Measurements from ENCODE around the gene IQCH. TPM values are rescaled to one million over a fixed set of nuclear protein-coding genes. Genes with fewer than 3 reads are reported as not detected.

IQCH gene
- total RNA-seq, 2 donors from 2014 or later = 5.8 to 9.5 TPM

GRCh38 chr15:67510597-67511190 is 256.1 kb downstream of the IQCH start:
- Histone ChIP-seq H3K9me3 (no peaks in the 10 kb centered on the region), H3K27me3 (replicated peaks; ENCODE audit: insufficient read depth) (no peaks in the 10 kb centered on the region), H3K4me3 (no peak overlapping the region), H3K36me3 (peaks cover 0 to 2% of the 10 kb centered on the region in 2 donors), H3K27ac (no peak overlapping the region), H3K4me1 (replicated peaks) (no peaks in the 10 kb centered on the region)
- DNase-seq (ENCODE audit: low spot score) = no peak
- intact Hi-C loops (cut with DNase I) = no loop called here
- no peak for TF ChIP-seq POLR2A (IDR thresholded peaks at IDR 0.05)
- TF ChIP-seq CTCF (IDR thresholded peaks at IDR 0.05) = no peak
- TF ChIP-seq POLR2AphosphoS5 (IDR thresholded peaks at IDR 0.05) = no peak
- WGBS = 88% methylated on average over 7 of the region's 7 CpGs

- 100% methylated on average over 3 of the region's 3 CpGs for WGBS
- intact Hi-C loops (cut with DNase I) = no loop called here
Measured at GRCh38 chr15:67511606-67512005, 257.0 kb downstream of the IQCH start.

GRCh38 chr15:67512140-67512539 is 257.6 kb downstream of the IQCH start:
- Histone ChIP-seq H3K9me3 (no peaks in the 10 kb centered on the region), H3K36me3 (peaks cover 0 to 2% of the 10 kb centered on the region in 2 donors), H3K4me1 (replicated peaks) (no peaks in the 10 kb centered on the region), H3K27ac (no peak overlapping the region), H3K27me3 (replicated peaks; ENCODE audit: insufficient read depth) (no peaks in the 10 kb centered on the region), H3K4me3 (no peak overlapping the region)
- no peak for DNase-seq (ENCODE audit: low spot score)
- 16% methylated on average over 3 of the region's 3 CpGs for WGBS
- intact Hi-C loops (cut with DNase I) = no loop called here
- TF ChIP-seq POLR2A (IDR thresholded peaks at IDR 0.05) (no peak), CTCF (IDR thresholded peaks at IDR 0.05) (no peak), POLR2AphosphoS5 (IDR thresholded peaks at IDR 0.05) (no peak)

More at GRCh38 chr15:67511606-67512005, 257.0 kb downstream of the IQCH start:
- TF ChIP-seq CTCF (IDR thresholded peaks at IDR 0.05) (no peak), POLR2AphosphoS5 (IDR thresholded peaks at IDR 0.05) (no peak), POLR2A (IDR thresholded peaks at IDR 0.05) (no peak)
- Histone ChIP-seq H3K36me3 (peaks cover 0 to 2% of the 10 kb centered on the region in 2 donors), H3K9me3 (no peaks in the 10 kb centered on the region), H3K27ac (no peak overlapping the region), H3K27me3 (replicated peaks; ENCODE audit: insufficient read depth) (no peaks in the 10 kb centered on the region), H3K4me1 (replicated peaks) (no peaks in the 10 kb centered on the region), H3K4me3 (no peak overlapping the region)
- DNase-seq (ENCODE audit: low spot score) = no peak

- Histone ChIP-seq H3K4me1 (replicated peaks) (no peaks in the 10 kb centered on the region), H3K9me3 (no peaks in the 10 kb centered on the region), H3K36me3 (peaks cover 0 to 2% of the 10 kb centered on the region in 2 donors), H3K4me3 (no peak overlapping the region), H3K27me3 (replicated peaks; ENCODE audit: insufficient read depth) (no peaks in the 10 kb centered on the region), H3K27ac (no peak overlapping the region)
- no peak for DNase-seq (ENCODE audit: low spot score)
- WGBS = 79% methylated on average over 9 of the region's 9 CpGs
- intact Hi-C loops (cut with DNase I) = no loop called here
- no peak for TF ChIP-seq POLR2A (IDR thresholded peaks at IDR 0.05)
- no peak for TF ChIP-seq CTCF (IDR thresholded peaks at IDR 0.05)
- TF ChIP-seq POLR2AphosphoS5 (IDR thresholded peaks at IDR 0.05) = no peak
Measured at GRCh38 chr15:67512933-67513714, 258.5 kb downstream of the IQCH start.
